Measurements from ENCODE around the gene PIGQ.

Gene PIGQ

GRCh38 chr16:606656-607307, 37.0 kb downstream of the PIGQ start:
- DNase-seq (ENCODE audit: low read depth in 2 of 2) = no peak

- no peak for DNase-seq (ENCODE audit: low read depth in 2 of 2)
Measured at GRCh38 chr16:608019-608418, 38.3 kb downstream of the PIGQ start.

GRCh38 chr16:609316-609715, 39.5 kb downstream of the PIGQ start:
- no peak for DNase-seq (ENCODE audit: low read depth in 2 of 2)

- DNase-seq (ENCODE audit: low read depth in 2 of 2) = no peak
Measured at GRCh38 chr16:609984-610383, 40.2 kb downstream of the PIGQ start.

- DNase-seq (ENCODE audit: low read depth in 2 of 2) = no peak
Measured at GRCh38 chr16:610513-611381, 41.0 kb downstream of the PIGQ start.

- DNase-seq (ENCODE audit: low read depth in 2 of 2) = no peak
Measured at GRCh38 chr16:615122-615521, 45.4 kb downstream of the PIGQ start.

- DNase-seq (ENCODE audit: low read depth in 2 of 2) = no peak
Measured at GRCh38 chr16:616733-617586, 47.2 kb downstream of the PIGQ start.

GRCh38 chr16:617855-618254, 48.1 kb downstream of the PIGQ start:
- DNase-seq (ENCODE audit: low read depth in 2 of 2) = no peak

- DNase-seq (ENCODE audit: low read depth in 2 of 2) = no peak
Measured at GRCh38 chr16:619476-620100, 49.8 kb downstream of the PIGQ start.

GRCh38 chr16:620700-621525, 51.1 kb downstream of the PIGQ start:
- DNase-seq (ENCODE audit: low read depth in 2 of 2) = no peak

- DNase-seq (ENCODE audit: low read depth in 2 of 2) = no peak
Measured at GRCh38 chr16:621526-622105, 51.8 kb downstream of the PIGQ start.

- DNase-seq (ENCODE audit: low read depth in 2 of 2) = no peak
Measured at GRCh38 chr16:622920-623280, 53.1 kb downstream of the PIGQ start.

GRCh38 chr16:624526-625070, 54.8 kb downstream of the PIGQ start:
- DNase-seq (ENCODE audit: low read depth in 2 of 2) = no peak

GRCh38 chr16:625117-625976, 55.6 kb downstream of the PIGQ start:
- DNase-seq (ENCODE audit: low read depth in 2 of 2) = no peak

GRCh38 chr16:625977-626765, 56.4 kb downstream of the PIGQ start:
- no peak for DNase-seq (ENCODE audit: low read depth in 2 of 2)

GRCh38 chr16:626787-627453, 57.2 kb downstream of the PIGQ start:
- DNase-seq (ENCODE audit: low read depth in 2 of 2) = no peak

- no peak for DNase-seq (ENCODE audit: low read depth in 2 of 2)
Measured at GRCh38 chr16:627454-628239, 57.9 kb downstream of the PIGQ start.

Measured in activated CD8-positive, alpha-beta memory T cell treated with anti-CD3 and anti-CD28 coated beads for 4 hours (primary cell).